Measurements from ENCODE around the gene RGS3. TPM values are rescaled to one million over a fixed set of nuclear protein-coding genes. Genes with fewer than 3 reads are reported as not detected.

Gene RGS3
- total and polyA plus RNA-seq, 5 donors from 2014 or later: 8.5 to 15.5 (median 12.5) TPM

- no peak overlapping the region for H3K27ac ChIP-seq (ENCODE audit: insufficient read depth, low read length, poor library complexity, severe bottlenecking)
- DNase-seq (peak in 1 of 3 donors; percentile 35), ATAC-seq (ENCODE audit: low read depth in 2 of 2) (no peak)
- H3K27ac Mint-ChIP-seq: peak overlapping the region in 1 of 3 donors; percentile 61
- no peak overlapping the region for H3K4me3 ChIP-seq (ENCODE audit: low read depth, low read length)
- H3K27me3 Mint-ChIP-seq: no peaks in the 10 kb centered on the region
- H3K27me3 ChIP-seq (ENCODE audit: control insufficient read depth, insufficient read depth, low read length): no peaks in the 10 kb centered on the region
- H3K4me1 ChIP-seq (ENCODE audit: control insufficient read depth, insufficient read depth, low read length, poor library complexity, severe bottlenecking): no peaks in the 10 kb centered on the region
- no peaks in the 10 kb centered on the region for H3K9me3 ChIP-seq (ENCODE audit: control insufficient read depth in 2 of 2, low read length in 2 of 2)
- no peaks in the 10 kb centered on the region for H3K36me3 Mint-ChIP-seq
- no peaks in the 10 kb centered on the region for H3K4me1 Mint-ChIP-seq
- H3K9me3 Mint-ChIP-seq: peaks cover 0 to 2% (median 0%) of the 10 kb centered on the region in 7 donors
- no peaks in the 10 kb centered on the region for H3K36me3 ChIP-seq (ENCODE audit: control insufficient read depth, insufficient read depth, low read length)
- H3K4me3 Mint-ChIP-seq: no peak overlapping the region
Measured at GRCh38 chr9:113454914-113455761, 8.4 kb upstream of the RGS3 start.

GRCh38 chr9:113456235-113456634 lies 7.3 kb upstream of the RGS3 start:
- Histone ChIP-seq H3K36me3 (ENCODE audit: control insufficient read depth, insufficient read depth, low read length) (no peaks in the 10 kb centered on the region), H3K9me3 (ENCODE audit: control insufficient read depth in 2 of 2, low read length in 2 of 2) (no peaks in the 10 kb centered on the region), H3K27me3 (ENCODE audit: control insufficient read depth, insufficient read depth, low read length) (no peaks in the 10 kb centered on the region), H3K4me3 (ENCODE audit: low read depth, low read length) (no peak overlapping the region), H3K4me1 (ENCODE audit: control insufficient read depth, insufficient read depth, low read length, poor library complexity, severe bottlenecking) (no peaks in the 10 kb centered on the region), H3K27ac (ENCODE audit: insufficient read depth, low read length, poor library complexity, severe bottlenecking) (no peak overlapping the region)
- no peak for ATAC-seq (ENCODE audit: low read depth in 2 of 2)
- Mint-ChIP-seq H3K36me3 (no peaks in the 10 kb centered on the region), H3K4me3 (no peak overlapping the region), H3K27ac (peak overlapping the region in 1 of 3 donors; percentile 20), H3K9me3 (peaks cover 0 to 2% (median 0%) of the 10 kb centered on the region in 7 donors), H3K4me1 (no peaks in the 10 kb centered on the region), H3K27me3 (no peaks in the 10 kb centered on the region)
- DNase-seq: no peak

DNA sequence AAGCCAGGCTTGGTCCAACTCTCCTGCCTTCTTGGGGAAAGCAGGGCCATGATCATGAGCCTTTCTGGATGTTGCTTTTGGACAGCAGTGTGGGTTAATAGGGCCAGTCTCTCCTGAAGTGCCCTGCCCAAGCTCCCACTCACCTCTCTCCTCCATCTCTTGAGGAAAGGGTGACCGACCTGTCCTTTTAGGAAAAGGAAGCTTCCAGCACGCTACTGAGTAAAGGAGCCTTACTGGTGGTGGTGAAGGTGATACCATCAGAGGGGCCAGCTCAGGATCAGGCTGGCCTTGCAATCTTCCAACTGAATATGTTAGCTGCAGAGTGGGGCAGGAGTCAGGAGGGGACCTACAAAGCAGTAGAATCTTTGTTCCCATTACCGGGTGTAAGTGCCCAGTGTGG lies 2.2 kb upstream of the RGS3 start:
- H3K4me3 Mint-ChIP-seq: no peak overlapping the region
- no peaks in the 10 kb centered on the region for H3K9me3 ChIP-seq (ENCODE audit: control insufficient read depth in 2 of 2, low read length in 2 of 2)
- no peak for DNase-seq
- no peaks in the 10 kb centered on the region for H3K36me3 Mint-ChIP-seq
- no peaks in the 10 kb centered on the region for H3K4me1 Mint-ChIP-seq
- no peak overlapping the region for H3K27ac ChIP-seq (ENCODE audit: insufficient read depth, low read length, poor library complexity, severe bottlenecking)
- no peaks in the 10 kb centered on the region for H3K27me3 Mint-ChIP-seq
- no peak overlapping the region for H3K27ac Mint-ChIP-seq
- no peak for ATAC-seq (ENCODE audit: low read depth in 2 of 2)
- no peaks in the 10 kb centered on the region for H3K4me1 ChIP-seq (ENCODE audit: control insufficient read depth, insufficient read depth, low read length, poor library complexity, severe bottlenecking)
- no peaks in the 10 kb centered on the region for H3K27me3 ChIP-seq (ENCODE audit: control insufficient read depth, insufficient read depth, low read length)
- no peaks in the 10 kb centered on the region for H3K36me3 ChIP-seq (ENCODE audit: control insufficient read depth, insufficient read depth, low read length)
- peaks cover 0 to 1% (median 0%) of the 10 kb centered on the region in 7 donors for H3K9me3 Mint-ChIP-seq
- no peak overlapping the region for H3K4me3 ChIP-seq (ENCODE audit: low read depth, low read length)

DNA sequence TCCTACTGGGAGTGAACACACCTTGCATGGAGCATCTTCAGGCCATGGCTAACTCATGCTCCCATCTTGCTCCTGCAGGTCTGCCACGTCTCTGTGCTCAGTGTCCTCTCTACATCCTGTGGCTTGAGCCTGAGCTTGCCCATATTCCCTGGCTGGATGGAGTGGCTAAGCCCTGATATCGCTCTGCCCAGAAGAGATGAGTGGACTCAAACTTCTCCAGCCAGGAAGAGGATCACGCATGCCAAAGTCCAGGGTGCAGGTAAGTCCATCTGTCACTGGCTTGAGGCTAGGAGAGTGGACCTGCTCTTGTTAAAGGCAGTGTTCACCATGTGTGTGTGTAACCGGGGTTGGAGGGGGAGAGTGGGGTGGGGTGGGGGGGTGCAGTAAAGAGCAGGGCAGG lies 1.6 kb upstream of the RGS3 start:
- H3K27me3 Mint-ChIP-seq: no peaks in the 10 kb centered on the region
- H3K4me3 Mint-ChIP-seq: no peak overlapping the region
- no peaks in the 10 kb centered on the region for H3K36me3 Mint-ChIP-seq
- no peaks in the 10 kb centered on the region for H3K9me3 Mint-ChIP-seq
- H3K36me3 ChIP-seq (ENCODE audit: control insufficient read depth, insufficient read depth, low read length): no peaks in the 10 kb centered on the region
- no peaks in the 10 kb centered on the region for H3K4me1 Mint-ChIP-seq
- DNase-seq (no peak), ATAC-seq (ENCODE audit: low read depth in 2 of 2) (no peak)
- no peaks in the 10 kb centered on the region for H3K27me3 ChIP-seq (ENCODE audit: control insufficient read depth, insufficient read depth, low read length)
- H3K27ac Mint-ChIP-seq: no peak overlapping the region
- no peaks in the 10 kb centered on the region for H3K9me3 ChIP-seq (ENCODE audit: control insufficient read depth in 2 of 2, low read length in 2 of 2)
- H3K4me3 ChIP-seq (ENCODE audit: low read depth, low read length): no peak overlapping the region
- H3K27ac ChIP-seq (ENCODE audit: insufficient read depth, low read length, poor library complexity, severe bottlenecking): no peak overlapping the region
- no peaks in the 10 kb centered on the region for H3K4me1 ChIP-seq (ENCODE audit: control insufficient read depth, insufficient read depth, low read length, poor library complexity, severe bottlenecking)

GRCh38 chr9:113462781-113463286 lies 693 bp upstream of the RGS3 start:
- ATAC-seq (ENCODE audit: low read depth in 2 of 2) (no peak), DNase-seq (no peak)
- Mint-ChIP-seq H3K27ac (no peak overlapping the region), H3K9me3 (peaks cover 0 to 2% (median 0%) of the 10 kb centered on the region in 7 donors), H3K27me3 (no peaks in the 10 kb centered on the region), H3K4me3 (no peak overlapping the region), H3K36me3 (no peaks in the 10 kb centered on the region), H3K4me1 (no peaks in the 10 kb centered on the region)
- no peaks in the 10 kb centered on the region for H3K27me3 ChIP-seq (ENCODE audit: control insufficient read depth, insufficient read depth, low read length)
- no peaks in the 10 kb centered on the region for H3K9me3 ChIP-seq (ENCODE audit: control insufficient read depth in 2 of 2, low read length in 2 of 2)
- H3K36me3 ChIP-seq (ENCODE audit: control insufficient read depth, insufficient read depth, low read length): no peaks in the 10 kb centered on the region
- no peak overlapping the region for H3K27ac ChIP-seq (ENCODE audit: insufficient read depth, low read length, poor library complexity, severe bottlenecking)
- H3K4me3 ChIP-seq (ENCODE audit: low read depth, low read length): no peak overlapping the region
- no peaks in the 10 kb centered on the region for H3K4me1 ChIP-seq (ENCODE audit: control insufficient read depth, insufficient read depth, low read length, poor library complexity, severe bottlenecking)

- Mint-ChIP-seq H3K9me3 (peaks cover 0 to 5% (median 0%) of the 10 kb centered on the region in 7 donors), H3K4me1 (no peaks in the 10 kb centered on the region), H3K4me3 (no peak overlapping the region), H3K27ac (no peak overlapping the region), H3K27me3 (peaks cover 5% of the 10 kb centered on the region), H3K36me3 (no peaks in the 10 kb centered on the region)
- H3K36me3 ChIP-seq (ENCODE audit: control insufficient read depth, insufficient read depth, low read length): no peaks in the 10 kb centered on the region
- H3K4me3 ChIP-seq (ENCODE audit: low read depth, low read length): no peak overlapping the region
- DNase-seq (no peak), ATAC-seq (ENCODE audit: low read depth in 2 of 2) (no peak)
- no peaks in the 10 kb centered on the region for H3K4me1 ChIP-seq (ENCODE audit: control insufficient read depth, insufficient read depth, low read length, poor library complexity, severe bottlenecking)
- no peak overlapping the region for H3K27ac ChIP-seq (ENCODE audit: insufficient read depth, low read length, poor library complexity, severe bottlenecking)
- H3K27me3 ChIP-seq (ENCODE audit: control insufficient read depth, insufficient read depth, low read length): no peaks in the 10 kb centered on the region
- no peaks in the 10 kb centered on the region for H3K9me3 ChIP-seq (ENCODE audit: control insufficient read depth in 2 of 2, low read length in 2 of 2)
Measured at GRCh38 chr9:113464286-113464660, 746 bp downstream of the RGS3 start.

GRCh38 chr9:113465599-113466140 lies 2.1 kb downstream of the RGS3 start:
- no peaks in the 10 kb centered on the region for H3K36me3 Mint-ChIP-seq
- Histone ChIP-seq H3K36me3 (ENCODE audit: control insufficient read depth, insufficient read depth, low read length) (no peaks in the 10 kb centered on the region), H3K4me3 (ENCODE audit: low read depth, low read length) (no peak overlapping the region), H3K27me3 (ENCODE audit: control insufficient read depth, insufficient read depth, low read length) (no peaks in the 10 kb centered on the region), H3K9me3 (ENCODE audit: control insufficient read depth in 2 of 2, low read length in 2 of 2) (no peaks in the 10 kb centered on the region), H3K4me1 (ENCODE audit: control insufficient read depth, insufficient read depth, low read length, poor library complexity, severe bottlenecking) (no peaks in the 10 kb centered on the region), H3K27ac (ENCODE audit: insufficient read depth, low read length, poor library complexity, severe bottlenecking) (no peak overlapping the region)
- no peaks in the 10 kb centered on the region for H3K4me1 Mint-ChIP-seq
- ATAC-seq (ENCODE audit: low read depth in 2 of 2) (no peak), DNase-seq (no peak)
- peak overlapping the region in 1 of 3 donors; percentile 51 for H3K27ac Mint-ChIP-seq
- no peak overlapping the region for H3K4me3 Mint-ChIP-seq
- H3K9me3 Mint-ChIP-seq: peaks cover 0 to 5% (median 0%) of the 10 kb centered on the region in 7 donors
- peaks cover 5% of the 10 kb centered on the region for H3K27me3 Mint-ChIP-seq

Data from CD4-positive, CD25-positive, alpha-beta regulatory T cell (primary cell).